GM21381 (cell line): Measurements from ENCODE around the gene UGCG.

Source experiments
- ATAC-seq: cut with Tn5 transposase; IDR thresholded peaks from one replicate; pipeline ENCODE4 v1.9.1; 2021; ENCODE audit warnings: mild to moderate bottlenecking, moderate library complexity; ENCODE audit not compliant: unreplicated experiment

UGCG gene

GRCh38 chr9:111978616-111979015, 82.0 kb downstream of the UGCG start:
- no peak for ATAC-seq

- ATAC-seq, result no peak
Measured at GRCh38 chr9:111979561-111979960, 82.9 kb downstream of the UGCG start.

GRCh38 chr9:111980398-111980797, 83.8 kb downstream of the UGCG start:
- no peak for ATAC-seq

GRCh38 chr9:111983484-111983908, 86.9 kb downstream of the UGCG start:
- ATAC-seq, result peak; percentile 71

- no peak for ATAC-seq
Measured at GRCh38 chr9:111984086-111984802, 87.6 kb downstream of the UGCG start.
